Small intestine (tissue), 7 donors: ENCODE data around the gene PRR33. TPM values are rescaled to one million over a fixed set of nuclear protein-coding genes. Genes with fewer than 3 reads are reported as not detected.

Experiments used
- DNase-seq, 2 donors: peaks; one replicate each; pipeline versions ENCODE4 v3.0.0 to v3.0.0-alpha.2; 2013
- FAIRE-seq: peaks from 2 replicates; lab custom pipeline; 2012; peaks lifted over from hg19 to GRCh38; lab: Jason Lieb, UNC
- H3K27ac ChIP-seq, 3 donors: one replicate each; pipeline ENCODE4 v1.5.1; 2013; ENCODE audit warnings: low read length in 2 of 3, mild to moderate bottlenecking in 2 of 3, control low read depth in 1 of 3, inconsistent platforms in 1 of 3, low read depth in 1 of 3, moderate library complexity in 1 of 3
- H3K27me3 ChIP-seq, 3 donors: one replicate each; pipeline ENCODE4 v1.6.1; 2013; ENCODE audit warnings: low read length in 3 of 3, inconsistent platforms in 1 of 3; ENCODE audit not compliant: control insufficient read depth in 3 of 3, insufficient read depth in 3 of 3
- H3K36me3 ChIP-seq, 3 donors: one replicate each; pipeline ENCODE4 v1.6.1; 2013; ENCODE audit warnings: low read length in 3 of 3, inconsistent platforms in 1 of 3, low read depth in 1 of 3, mild to moderate bottlenecking in 1 of 3, moderate library complexity in 1 of 3; ENCODE audit not compliant: control insufficient read depth in 3 of 3, insufficient read depth in 2 of 3
- H3K4me1 ChIP-seq, 3 donors: one replicate each; pipeline ENCODE4 v1.6.1; 2013; ENCODE audit warnings: low read length in 2 of 3, inconsistent platforms in 1 of 3, low read depth in 1 of 3, mild to moderate bottlenecking in 1 of 3, moderate library complexity in 1 of 3; ENCODE audit not compliant: control insufficient read depth in 3 of 3, insufficient read depth in 2 of 3
- H3K4me3 ChIP-seq, 3 donors: one replicate each; pipeline ENCODE4 v1.5.1; 2013; ENCODE audit warnings: low read length in 3 of 3, control low read depth in 1 of 3, inconsistent platforms in 1 of 3, low read depth in 1 of 3, mild to moderate bottlenecking in 1 of 3, moderate library complexity in 1 of 3
- H3K9me3 ChIP-seq, 2 donors: one replicate each; pipeline ENCODE4 v1.6.1; 2013; ENCODE audit warnings: low read depth in 1 of 2, low read length in 1 of 2; ENCODE audit not compliant: control insufficient read depth in 2 of 2, insufficient read depth in 1 of 2
- WGBS, 3 donors: extraction: QIAGEN DNeasy Blood & Tissue Kit; methylation state at CpG; one replicate each; pipeline ENCODE4 v1.1.7; 2013; 5-methylcytosine and 5-hydroxymethylcytosine counted together
- polyA plus RNA-seq, 4 donors: library from polyadenylated mRNA; stranded (reverse) in 3 of 4; unstranded in 1 of 4; fragments of 200-250 nt in 3 of 4; fragments of 120-200 nt in 1 of 4; gene quantifications; one replicate each; pipeline versions ENCODE4 v1.2.1 to v1.2.3, GENCODE V29; 2013
- donor health status: healthy with polysubstance abuse.
- donor health status: control.
- donor health status: control.
- donor health status: Bipolar disorder and iron deficiency.
- donor health status: healthy.

The PRR33 gene
- polyA plus RNA-seq, 4 donors: 0.01 to 0.49 TPM; not detected in 2

DNA sequence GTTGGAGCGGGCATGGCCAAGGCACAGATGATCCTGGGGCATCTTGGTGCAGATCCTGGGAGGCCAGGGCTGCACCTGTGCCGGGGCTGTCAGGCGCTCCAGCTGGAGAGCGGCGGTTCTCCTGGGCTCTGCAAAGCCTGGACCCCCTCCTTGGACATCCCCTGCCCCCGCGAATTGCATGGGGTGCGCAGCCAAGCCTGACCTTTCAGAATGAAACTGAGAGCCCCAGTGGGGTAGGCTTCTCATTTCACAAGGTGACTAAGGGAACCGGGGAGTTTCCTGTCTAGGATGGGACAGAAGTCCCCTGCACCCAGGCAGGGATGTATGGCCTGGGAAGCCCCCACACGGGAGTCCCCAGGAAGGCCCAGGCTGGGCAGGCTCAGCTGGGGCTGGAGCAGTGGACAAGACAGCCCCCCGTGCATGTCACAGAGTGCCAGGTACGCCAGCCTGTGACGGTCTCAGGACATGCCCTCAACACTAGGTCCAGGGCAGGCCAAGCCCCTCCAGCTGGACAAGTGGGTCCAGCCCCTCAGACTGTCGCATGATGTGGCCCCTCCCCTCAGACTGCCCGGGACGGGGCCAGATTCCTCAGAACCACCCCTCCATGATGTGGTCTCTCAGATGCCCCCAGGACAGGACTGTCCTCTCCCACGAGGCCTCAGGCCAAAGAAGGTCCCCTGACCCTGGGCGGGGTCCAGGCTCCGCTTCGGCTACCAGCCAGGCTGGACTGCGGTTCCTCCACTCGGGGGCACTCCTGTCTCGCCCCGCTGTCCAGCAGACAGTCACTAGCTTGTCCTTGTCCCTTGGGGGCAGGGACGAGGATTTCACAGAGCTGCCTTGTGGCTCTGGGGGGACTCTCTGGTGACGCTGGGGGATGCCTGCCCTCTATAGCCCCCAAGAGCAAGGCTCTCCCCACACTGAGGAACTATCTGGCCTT lies 36.5 kb downstream of the PRR33 start:
- peaks cover 0 to 2% (median 0%) of the 10 kb centered on the region in 3 donors for H3K4me1 ChIP-seq
- DNase-seq (no peak), FAIRE-seq (no peak)
- no peaks in the 10 kb centered on the region for H3K27me3 ChIP-seq
- H3K27ac ChIP-seq: peak overlapping the region in 1 of 3 donors; percentile 21
- 58 to 70% (median 64%) methylated on average over 24 to 26 of the region's 26 CpGs for WGBS, 3 donors
- no peaks in the 10 kb centered on the region for H3K9me3 ChIP-seq
- peak overlapping the region in 1 of 3 donors; percentile 54 for H3K4me3 ChIP-seq
- H3K36me3 ChIP-seq: no peaks in the 10 kb centered on the region

DNA sequence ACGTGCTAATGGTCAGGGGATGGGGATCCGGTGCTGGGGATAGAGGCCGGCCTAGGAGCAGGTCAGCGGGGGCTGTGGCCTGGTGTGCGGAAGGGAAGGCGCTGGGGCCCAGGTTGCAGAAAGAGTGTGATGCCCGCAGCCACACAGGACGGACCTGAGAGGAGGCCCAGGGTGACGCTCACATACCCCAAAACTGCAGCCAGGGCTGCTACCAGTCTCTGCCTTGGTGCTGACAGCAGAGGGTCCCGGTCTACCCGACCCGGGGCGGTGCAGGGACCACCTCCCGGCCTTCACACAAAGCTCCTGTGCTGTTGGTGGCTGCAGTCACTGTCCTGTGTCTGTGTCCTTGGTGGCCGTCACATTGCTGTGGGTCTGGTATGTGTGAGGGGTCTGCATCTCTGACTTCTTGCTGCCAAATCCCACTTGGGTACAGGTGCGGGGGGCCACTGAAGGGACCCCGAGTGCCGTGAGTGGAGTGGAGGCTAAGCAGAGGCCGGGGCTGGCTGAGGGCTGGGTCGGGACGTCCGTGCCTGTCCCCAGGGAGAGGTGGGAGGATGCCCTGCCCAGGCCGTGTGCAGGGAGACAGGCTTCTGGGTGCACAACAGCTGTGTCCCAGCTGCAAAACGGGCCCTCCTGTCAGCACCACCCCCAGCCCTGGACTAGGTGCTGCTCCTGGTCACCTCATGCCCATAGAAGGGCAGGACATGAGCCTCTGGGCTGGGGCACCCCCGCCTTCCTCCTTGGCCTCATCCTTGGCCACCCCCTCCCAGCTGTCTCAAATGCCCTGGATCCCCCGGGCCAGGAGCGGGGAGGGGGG lies 37.4 kb downstream of the PRR33 start:
- peak overlapping the region in 1 of 3 donors; percentile 12 for H3K27ac ChIP-seq
- H3K27me3 ChIP-seq: no peaks in the 10 kb centered on the region
- H3K4me1 ChIP-seq: peaks cover 0 to 2% (median 0%) of the 10 kb centered on the region in 3 donors
- FAIRE-seq (no peak), DNase-seq (no peak)
- WGBS, 3 donors: 51 to 73% (median 73%) methylated on average over 23 to 27 of the region's 27 CpGs
- no peaks in the 10 kb centered on the region for H3K9me3 ChIP-seq
- H3K4me3 ChIP-seq: peak overlapping the region in 2 of 3 donors; percentile 51 to 54
- no peaks in the 10 kb centered on the region for H3K36me3 ChIP-seq

DNA sequence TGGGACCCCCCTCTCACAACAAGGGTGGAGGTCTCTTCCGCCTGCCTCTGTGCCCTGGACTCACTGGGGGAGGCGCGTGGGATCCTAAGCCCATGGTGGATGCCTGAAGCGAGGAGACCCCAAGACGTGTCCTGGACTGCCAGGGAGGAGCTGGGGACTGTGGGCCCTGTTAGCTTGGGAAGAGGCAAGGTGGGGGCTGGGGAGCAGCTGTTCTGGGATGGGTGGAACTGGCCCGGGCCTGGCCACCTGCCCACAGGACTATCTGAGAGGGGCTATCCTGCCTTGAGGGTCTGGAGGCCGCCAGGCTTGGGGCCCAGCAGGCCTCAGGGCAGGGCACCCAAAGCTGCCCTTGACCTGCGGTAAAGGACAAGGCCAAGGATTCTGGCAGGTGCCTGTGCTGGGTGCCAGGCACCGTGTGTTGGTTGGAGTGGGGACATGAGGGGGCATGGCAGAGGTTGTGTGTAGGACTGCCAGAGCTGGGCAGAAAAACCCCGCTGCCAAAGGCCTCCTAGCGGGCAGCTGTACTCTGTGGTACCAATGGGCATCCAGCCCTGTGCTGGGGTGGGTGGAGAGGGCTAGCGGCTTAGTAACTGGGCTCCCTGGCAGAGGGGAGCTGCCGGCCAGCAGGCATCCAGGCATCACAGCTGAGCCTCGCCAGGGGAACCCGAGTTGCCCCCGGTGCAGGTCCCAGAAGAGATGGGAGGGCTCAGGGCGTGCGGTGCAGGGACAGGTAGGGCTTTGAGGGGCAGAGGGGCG lies 38.1 kb downstream of the PRR33 start:
- H3K4me3 ChIP-seq: peak overlapping the region; percentile 13 to 54 (median 51)
- H3K36me3 ChIP-seq: no peaks in the 10 kb centered on the region
- H3K9me3 ChIP-seq: no peaks in the 10 kb centered on the region
- no peak for FAIRE-seq
- WGBS, 3 donors: 59 to 75% (median 70%) methylated on average over 19 of the region's 19 CpGs
- H3K4me1 ChIP-seq: peaks cover 0 to 2% (median 0%) of the 10 kb centered on the region in 3 donors
- no peaks in the 10 kb centered on the region for H3K27me3 ChIP-seq
- peak overlapping the region in 2 of 3 donors; percentile 57 to 73 for H3K27ac ChIP-seq
- no peak for DNase-seq

DNA sequence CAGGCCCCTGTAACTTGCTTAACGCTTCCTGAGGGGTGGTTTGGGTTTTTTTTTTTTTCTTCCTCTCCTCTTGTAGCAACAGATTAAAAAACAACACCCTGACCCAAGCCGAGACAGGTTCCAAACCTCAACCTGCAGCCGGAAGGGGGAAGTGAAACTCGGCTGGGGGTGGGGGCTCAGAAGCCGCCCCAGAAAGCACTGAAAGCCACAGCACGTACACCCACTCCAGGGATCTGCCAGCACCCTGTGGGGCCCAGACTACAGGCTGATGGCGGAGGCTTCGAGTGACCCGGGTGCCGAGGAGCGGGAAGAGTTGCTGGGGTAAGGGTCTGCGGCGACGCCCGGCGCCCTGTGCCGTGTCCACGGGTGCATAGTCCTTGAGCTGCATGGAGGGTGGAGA lies 38.8 kb downstream of the PRR33 start, which contains the start of gene LSP1:
LSP1 (plus strand) TSS at position 208 of the 400 bp plus-strand sequence; CDS start at position 269, 61 bp downstream.
- Histone ChIP-seq H3K4me1 (peaks cover 0 to 2% (median 0%) of the 10 kb centered on the region in 3 donors), H3K27me3 (no peaks in the 10 kb centered on the region), H3K36me3 (no peaks in the 10 kb centered on the region), H3K9me3 (no peaks in the 10 kb centered on the region), H3K4me3 (peak within 1 kb of the TSS; percentile 13 to 54 (median 51)), H3K27ac (peak within 1 kb of the TSS in 2 of 3 donors; percentile 57 to 98)
- WGBS, 3 donors: 58 to 64% (median 63%) methylated on average over 18 of the region's 18 CpGs
- DNase-seq (peak in 1 of 2 donors; percentile 66), FAIRE-seq (no peak)

DNA sequence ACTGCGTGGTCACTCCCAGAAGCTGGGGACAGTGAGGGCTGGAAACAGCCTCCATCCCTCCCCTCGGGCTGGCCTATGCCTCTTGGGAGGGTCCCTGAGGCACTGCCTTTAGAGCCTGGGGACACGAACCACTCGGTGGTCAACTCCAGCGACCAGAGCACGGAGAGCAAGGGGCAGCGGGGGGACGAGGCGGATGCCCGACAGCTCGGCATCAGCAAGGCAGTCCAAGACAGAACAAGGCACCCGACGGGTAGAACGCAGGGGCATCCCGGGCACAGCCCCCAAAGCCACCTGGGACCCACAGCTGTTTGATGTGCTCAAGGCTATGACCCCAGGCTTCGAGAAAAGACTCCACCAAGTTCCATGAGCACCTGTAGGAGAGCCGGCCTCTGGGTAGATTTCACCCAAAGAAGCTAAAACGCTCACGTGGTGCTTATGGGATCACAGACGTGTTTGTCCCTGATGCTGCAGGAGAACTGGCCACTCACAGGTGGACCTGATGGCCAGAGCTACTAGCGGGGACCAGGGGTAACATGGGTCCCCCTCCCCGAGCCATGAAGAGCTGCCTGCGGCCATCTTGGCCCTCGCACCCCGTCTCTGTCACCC lies 39.3 kb downstream of the PRR33 start:
- H3K27ac ChIP-seq: peak overlapping the region in 2 of 3 donors; percentile 12 to 98
- peaks cover 0 to 2% (median 0%) of the 10 kb centered on the region in 3 donors for H3K4me1 ChIP-seq
- FAIRE-seq (no peak), DNase-seq (no peak)
- H3K36me3 ChIP-seq: no peaks in the 10 kb centered on the region
- H3K27me3 ChIP-seq: no peaks in the 10 kb centered on the region
- H3K9me3 ChIP-seq: no peaks in the 10 kb centered on the region
- 70 to 80% (median 78%) methylated on average over 25 of the region's 25 CpGs for WGBS, 3 donors
- no peak overlapping the region for H3K4me3 ChIP-seq

DNA sequence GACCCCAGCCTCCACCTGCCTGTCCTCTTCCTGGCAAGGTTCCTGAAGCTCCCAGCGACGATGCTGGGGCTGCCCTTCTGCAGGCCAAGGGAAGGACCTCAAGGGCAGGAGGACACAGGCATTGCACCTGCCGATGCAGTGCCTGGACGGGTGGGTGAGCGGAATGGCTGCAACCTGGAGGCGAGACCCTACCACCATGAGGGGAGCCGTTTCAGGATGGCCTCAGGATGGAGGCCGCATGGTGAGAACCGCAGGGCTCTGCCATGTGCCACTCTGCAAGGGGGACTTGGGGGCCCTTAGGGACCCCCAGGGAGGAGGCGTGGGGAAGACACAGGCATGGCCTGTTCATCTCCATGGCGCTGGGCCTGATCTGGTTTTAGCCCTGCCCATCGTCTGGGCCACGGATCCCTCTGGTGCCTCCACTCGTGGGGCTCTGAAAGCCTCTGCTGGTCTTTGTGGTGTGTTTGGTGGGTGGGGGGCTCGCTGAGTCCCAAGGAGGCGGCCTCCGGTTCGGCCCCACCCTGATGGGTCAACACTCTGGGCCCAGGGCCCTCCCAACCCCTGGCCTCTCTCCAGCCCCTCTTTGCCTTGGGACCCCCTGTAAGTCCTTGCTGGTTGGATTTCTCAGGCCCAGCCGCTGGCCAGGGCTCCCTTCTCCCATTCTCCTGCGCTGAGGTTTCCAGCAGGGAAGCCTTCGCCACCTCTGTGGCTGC lies 40.1 kb downstream of the PRR33 start:
- Histone ChIP-seq H3K4me3 (no peak overlapping the region), H3K4me1 (peaks cover 0 to 2% (median 0%) of the 10 kb centered on the region in 3 donors), H3K36me3 (no peaks in the 10 kb centered on the region), H3K27ac (peak overlapping the region in 2 of 3 donors; percentile 53 to 98), H3K27me3 (no peaks in the 10 kb centered on the region), H3K9me3 (no peaks in the 10 kb centered on the region)
- 75 to 84% (median 82%) methylated on average over 20 to 21 of the region's 21 CpGs for WGBS, 3 donors
- FAIRE-seq: no peak
- DNase-seq: no peak
